Astrocyte (in vitro differentiated cells and primary cell): ENCODE results near the gene SMIM5. TPM values are rescaled to one million over a fixed set of nuclear protein-coding genes. Genes with fewer than 3 reads are reported as not detected.

ENCODE experiments used
- DNase-seq: peaks from one replicate; pipeline ENCODE4 v3.0.0-alpha.2; 2010; ENCODE audit warnings: low read depth
- FAIRE-seq: peaks from 2 replicates; lab custom pipeline; 2011; peaks lifted over from hg19 to GRCh38; lab: Jason Lieb, UNC
- H2AFZ ChIP-seq: 2 replicates; pipeline ENCODE4 v1.6.0; 2012; ENCODE audit warnings: low read depth, low read length, inconsistent platforms
- H3K27ac ChIP-seq: 2 replicates; pipeline ENCODE4 v1.5.1; 2011; ENCODE audit warnings: low read depth, low read length, inconsistent platforms
- H3K27me3 ChIP-seq: 2 replicates; pipeline ENCODE4 v1.6.0; 2011; ENCODE audit warnings: low read length, inconsistent platforms; ENCODE audit not compliant: insufficient read depth
- H3K36me3 ChIP-seq: 2 replicates; pipeline ENCODE4 v1.5.1; 2011; ENCODE audit warnings: low read length, inconsistent platforms; ENCODE audit not compliant: insufficient read depth
- H3K4me1 ChIP-seq: 2 replicates; pipeline ENCODE4 v1.5.1; 2011; ENCODE audit warnings: low read length, inconsistent platforms; ENCODE audit not compliant: insufficient read depth
- H3K4me2 ChIP-seq: 2 replicates; pipeline ENCODE4 v1.6.0; 2012; ENCODE audit warnings: low read length, inconsistent platforms
- H3K4me3 ChIP-seq: 2 replicates; pipeline ENCODE4 v1.5.1; 2011; ENCODE audit warnings: low read depth, mild to moderate bottlenecking, low read length, inconsistent platforms; ENCODE audit not compliant: insufficient read depth
- H3K79me2 ChIP-seq: 2 replicates; pipeline ENCODE4 v1.6.0; 2012; ENCODE audit warnings: mild to moderate bottlenecking, low read length, inconsistent platforms; ENCODE audit not compliant: insufficient read depth
- H3K9ac ChIP-seq: 2 replicates; pipeline ENCODE4 v1.6.0; 2012; ENCODE audit warnings: mild to moderate bottlenecking, low read length, inconsistent platforms
- H3K9me3 ChIP-seq: 2 replicates; pipeline ENCODE4 v1.5.1; 2012; ENCODE audit warnings: low read depth, mild to moderate bottlenecking, low read length, inconsistent platforms; ENCODE audit not compliant: insufficient read depth
- H4K20me1 ChIP-seq: 2 replicates; pipeline ENCODE4 v1.6.0; 2012; ENCODE audit warnings: low read length, inconsistent platforms; ENCODE audit not compliant: insufficient read depth
- H3K27ac Mint-ChIP-seq: one replicate; pipeline ENCODE4 v1.8.0; 2021; ENCODE audit warnings: mild to moderate bottlenecking, mixed read lengths; ENCODE audit not compliant: unreplicated experiment
- H3K27me3 Mint-ChIP-seq: one replicate; pipeline ENCODE4 v1.8.0; 2021; ENCODE audit warnings: low read depth, mixed read lengths; ENCODE audit not compliant: unreplicated experiment
- H3K36me3 Mint-ChIP-seq: one replicate; pipeline ENCODE4 v1.8.0; 2021; ENCODE audit warnings: low read depth, mixed read lengths; ENCODE audit not compliant: unreplicated experiment
- H3K4me1 Mint-ChIP-seq: one replicate; pipeline ENCODE4 v1.8.0; 2021; ENCODE audit warnings: low read depth, mixed read lengths; ENCODE audit not compliant: unreplicated experiment
- H3K4me3 Mint-ChIP-seq: one replicate; pipeline ENCODE4 v1.8.0; 2021; ENCODE audit warnings: mild to moderate bottlenecking, moderate library complexity, mixed read lengths; ENCODE audit not compliant: unreplicated experiment
- H3K9me3 Mint-ChIP-seq: one replicate; pipeline ENCODE4 v1.8.0; 2021; ENCODE audit warnings: mild to moderate bottlenecking, mixed read lengths; ENCODE audit not compliant: unreplicated experiment
- CTCF ChIP-seq: IDR thresholded peaks from 2 replicates; pipeline ENCODE4 v1.5.1; 2011; ENCODE audit warnings: low read depth, mild to moderate bottlenecking, inconsistent platforms, low read length, moderate library complexity; ENCODE audit not compliant: insufficient read depth
- EZH2 ChIP-seq: IDR thresholded peaks from 2 replicates; pipeline ENCODE4 v1.6.1; 2012; ENCODE audit warnings: mild to moderate bottlenecking, low read length, inconsistent platforms; ENCODE audit not compliant: insufficient read depth
- total RNA-seq: library from RNA; stranded (reverse); gene quantifications from 2 replicates; pipeline ENCODE4 v1.2.1, GENCODE V29; 2021

The SMIM5 gene
- total RNA-seq, 1 donor from 2014 or later: 0.07 TPM

GRCh38 chr17:75633486-75634375 lies 497 bp downstream of the SMIM5 start:
- peak; percentile 43 for FAIRE-seq
- peak; percentile 74 for DNase-seq
- H3K9me3 Mint-ChIP-seq: no peaks in the 10 kb centered on the region
- peak overlapping the region; percentile 74 for H3K4me2 ChIP-seq
- H3K27me3 Mint-ChIP-seq: no peaks in the 10 kb centered on the region
- H3K4me3 ChIP-seq: no peak overlapping the region
- H3K27ac Mint-ChIP-seq: peak overlapping the region; percentile 78
- H2AFZ ChIP-seq: peak overlapping the region; percentile 54
- no peaks in the 10 kb centered on the region for H3K27me3 ChIP-seq
- H3K36me3 Mint-ChIP-seq: peaks cover 6% of the 10 kb centered on the region
- H4K20me1 ChIP-seq: peaks cover 7% of the 10 kb centered on the region
- H3K27ac ChIP-seq: peak overlapping the region; percentile 55
- no peaks in the 10 kb centered on the region for H3K36me3 ChIP-seq
- H3K9me3 ChIP-seq: no peaks in the 10 kb centered on the region
- peaks cover 13% of the 10 kb centered on the region for H3K4me1 ChIP-seq
- peak overlapping the region; percentile 45 for H3K9ac ChIP-seq
- H3K4me1 Mint-ChIP-seq: peaks cover 6% of the 10 kb centered on the region
- TF ChIP-seq CTCF (peak; percentile 63), EZH2 (no peak)
- no peaks in the 10 kb centered on the region for H3K79me2 ChIP-seq
- H3K4me3 Mint-ChIP-seq: peak overlapping the region; percentile 5

GRCh38 chr17:75634376-75634740 lies 1.1 kb downstream of the SMIM5 start:
- TF ChIP-seq EZH2 (no peak), CTCF (no peak)
- Mint-ChIP-seq H3K4me1 (peaks cover 6% of the 10 kb centered on the region), H3K27ac (no peak overlapping the region), H3K36me3 (peaks cover 6% of the 10 kb centered on the region), H3K9me3 (no peaks in the 10 kb centered on the region), H3K4me3 (no peak overlapping the region), H3K27me3 (no peaks in the 10 kb centered on the region)
- Histone ChIP-seq H4K20me1 (peaks cover 7% of the 10 kb centered on the region), H3K27me3 (no peaks in the 10 kb centered on the region), H2AFZ (no peak overlapping the region), H3K4me1 (peaks cover 13% of the 10 kb centered on the region), H3K4me3 (no peak overlapping the region), H3K27ac (no peak overlapping the region), H3K9ac (peak overlapping the region; percentile 15), H3K4me2 (peak overlapping the region; percentile 74), H3K9me3 (no peaks in the 10 kb centered on the region), H3K79me2 (no peaks in the 10 kb centered on the region), H3K36me3 (no peaks in the 10 kb centered on the region)
- FAIRE-seq: no peak
- no peak for DNase-seq
